ENCODE results near the gene NAP1L5.

NAP1L5 gene

DNA sequence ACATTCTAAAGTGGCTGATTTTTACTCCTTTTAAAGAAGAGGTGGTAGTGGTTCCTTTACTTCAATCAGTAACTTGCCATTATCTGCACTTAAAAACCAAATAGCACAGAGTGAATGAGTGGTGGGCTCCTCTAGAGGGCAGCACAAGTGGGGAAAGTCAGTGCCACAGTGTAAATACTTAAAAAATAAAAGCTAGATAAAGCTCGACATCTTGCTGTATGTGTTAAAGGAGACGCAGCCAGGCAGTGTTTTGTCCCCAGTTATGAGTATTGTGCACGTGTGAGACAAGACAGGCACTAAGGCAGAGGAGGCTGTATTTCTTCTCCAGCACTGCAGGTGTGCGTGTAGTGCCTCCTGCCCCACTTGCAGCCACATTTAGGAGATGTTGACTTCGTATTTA, 24.6 kb downstream of the NAP1L5 start:
- intact Hi-C loops (cut with micrococcal nuclease), result no loop called here
- Mint-ChIP-seq H3K4me3 (no peak overlapping the region), H3K36me3 (ENCODE audit: low read depth) (peaks cover 89% of the 10 kb centered on the region), H3K9me3 (no peaks in the 10 kb centered on the region), H3K27me3 (no peaks in the 10 kb centered on the region), H3K4me1 (ENCODE audit: low read depth) (no peaks in the 10 kb centered on the region), H3K27ac (no peak overlapping the region)

DNA sequence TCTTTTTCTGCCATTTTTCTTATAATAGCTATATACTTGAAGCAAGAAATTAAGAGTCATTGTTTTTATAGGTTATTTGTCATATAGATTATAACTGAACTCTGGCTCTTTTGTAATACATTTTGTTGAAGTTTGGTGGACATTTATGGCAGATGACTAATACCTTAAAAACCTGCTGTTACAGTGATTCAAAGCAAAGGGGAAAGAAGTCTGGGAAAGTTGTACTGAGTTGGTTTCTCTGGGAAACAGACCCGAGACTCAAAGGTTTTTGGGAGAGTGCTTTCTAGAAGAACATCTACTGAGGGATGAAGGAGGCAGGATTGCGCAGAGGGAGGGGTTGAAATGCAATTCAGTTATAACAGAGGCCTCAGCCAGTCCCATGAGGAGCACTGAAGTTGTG, 35.9 kb downstream of the NAP1L5 start:
- Mint-ChIP-seq H3K4me3 (no peak overlapping the region), H3K4me1 (ENCODE audit: low read depth) (no peaks in the 10 kb centered on the region), H3K36me3 (ENCODE audit: low read depth) (peaks cover 97% of the 10 kb centered on the region), H3K9me3 (no peaks in the 10 kb centered on the region), H3K27ac (no peak overlapping the region), H3K27me3 (no peaks in the 10 kb centered on the region)
- intact Hi-C loops (cut with micrococcal nuclease), result no loop called here

DNA sequence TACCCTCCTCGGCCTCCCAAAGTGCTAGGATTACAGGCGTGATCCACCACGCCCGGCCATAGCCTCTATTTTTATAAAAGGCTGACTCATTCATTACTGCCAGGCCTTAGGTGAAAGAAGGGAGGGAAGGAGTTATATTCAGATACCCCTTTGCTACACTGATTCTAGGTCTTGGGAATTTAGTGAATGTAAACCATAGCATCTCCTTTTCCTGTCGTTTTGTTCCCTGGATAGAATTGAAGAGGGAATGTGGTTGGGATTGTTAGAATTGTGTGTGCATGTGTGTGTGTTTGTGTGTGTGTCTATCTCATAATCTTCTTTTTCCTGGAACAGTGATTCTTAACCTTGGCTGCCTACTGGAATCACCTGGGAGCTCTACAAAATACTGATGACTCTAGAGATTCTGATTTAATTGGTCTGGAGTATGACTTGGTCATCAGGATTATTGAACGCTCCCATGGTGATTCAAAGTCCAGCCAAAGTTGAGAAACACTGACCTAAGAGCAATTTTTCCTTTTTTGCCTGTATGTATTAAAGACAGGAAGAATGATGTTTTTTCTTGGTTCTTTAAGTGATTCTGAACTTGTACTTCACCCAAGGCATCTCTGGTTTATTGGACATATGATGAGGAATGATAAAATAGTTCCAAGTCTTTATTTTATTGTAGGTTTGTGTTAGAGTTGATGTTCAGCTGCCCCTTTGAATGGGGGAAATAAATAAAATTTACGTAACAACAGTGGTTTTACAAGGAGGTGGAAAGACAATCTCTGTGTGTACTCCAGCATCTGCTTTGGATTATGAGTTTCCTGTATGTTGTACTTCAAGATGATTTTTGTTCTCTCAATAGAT, 37.0 kb downstream of the NAP1L5 start:
- H3K36me3 Mint-ChIP-seq (ENCODE audit: low read depth), result peaks cover 99% of the 10 kb centered on the region
- no peaks in the 10 kb centered on the region for H3K4me1 Mint-ChIP-seq (ENCODE audit: low read depth)
- H3K4me3 Mint-ChIP-seq, result no peak overlapping the region
- no peaks in the 10 kb centered on the region for H3K27me3 Mint-ChIP-seq
- H3K9me3 Mint-ChIP-seq, result no peaks in the 10 kb centered on the region
- H3K27ac Mint-ChIP-seq, result no peak overlapping the region
- intact Hi-C loops (cut with micrococcal nuclease), result no loop called here

DNA sequence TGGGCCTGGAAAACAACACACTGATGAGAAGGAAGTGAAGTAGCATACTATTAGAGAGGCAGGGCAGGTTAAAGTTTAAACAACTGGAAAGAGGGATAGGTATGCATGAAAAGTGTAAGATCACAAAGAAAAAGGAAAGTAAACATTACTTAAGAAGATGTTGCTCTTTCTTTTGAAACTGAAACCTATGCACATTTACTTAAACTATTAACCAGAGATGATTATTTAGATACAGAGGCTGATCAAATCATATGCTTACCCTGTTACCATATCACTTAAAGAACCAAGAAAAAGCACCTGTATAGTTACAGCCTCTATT, 37.8 kb downstream of the NAP1L5 start:
- H3K27me3 Mint-ChIP-seq, result no peaks in the 10 kb centered on the region
- H3K27ac Mint-ChIP-seq, result no peak overlapping the region
- intact Hi-C loops (cut with micrococcal nuclease), result loop anchor here (5.0 kb wide), 1 partner anchor 123 kb away; no protein-coding TSS in a partner anchor
- peaks cover 99% of the 10 kb centered on the region for H3K36me3 Mint-ChIP-seq (ENCODE audit: low read depth)
- no peak overlapping the region for H3K4me3 Mint-ChIP-seq
- H3K9me3 Mint-ChIP-seq, result no peaks in the 10 kb centered on the region
- no peaks in the 10 kb centered on the region for H3K4me1 Mint-ChIP-seq (ENCODE audit: low read depth)

DNA sequence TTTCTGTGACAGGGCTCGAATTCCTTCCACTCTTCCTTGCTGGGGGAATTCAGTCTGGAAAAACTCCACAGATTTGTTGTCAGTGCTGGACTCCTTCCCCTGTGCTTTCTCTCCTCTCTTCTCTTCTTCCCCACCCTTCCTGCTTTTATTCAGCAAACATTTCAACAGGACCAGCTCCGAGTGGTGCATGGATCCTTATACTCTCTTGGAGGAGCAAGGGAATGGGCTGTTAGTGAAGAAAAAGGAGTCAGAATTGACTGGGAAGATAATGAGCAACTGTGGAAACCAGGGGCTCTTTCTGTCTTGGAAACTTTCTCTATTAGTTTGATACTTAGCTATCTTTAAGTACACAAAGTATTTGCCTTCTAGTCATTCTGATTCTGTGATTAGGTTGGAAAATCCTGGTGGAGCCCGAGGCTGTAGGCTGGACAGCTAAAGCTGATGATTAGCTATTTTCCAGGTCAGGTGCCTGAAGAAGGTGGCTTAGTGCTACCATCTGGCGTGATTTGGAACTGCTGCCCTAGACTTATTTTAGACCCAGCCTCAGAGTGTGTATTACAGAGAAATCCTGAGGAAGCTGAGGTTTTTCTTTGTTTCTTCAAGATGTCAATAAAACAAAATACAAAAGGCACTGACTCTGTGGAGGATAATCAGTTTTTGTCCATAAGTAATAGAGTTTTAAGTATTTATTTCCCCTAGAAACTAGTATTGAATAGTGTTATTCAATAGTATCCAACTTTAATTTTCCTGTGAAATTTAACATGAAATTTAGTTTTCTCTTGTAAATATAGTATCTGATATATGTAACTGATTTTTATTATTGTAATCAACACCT, 38.4 kb downstream of the NAP1L5 start:
- Mint-ChIP-seq H3K27ac (no peak overlapping the region), H3K4me3 (no peak overlapping the region), H3K27me3 (no peaks in the 10 kb centered on the region), H3K9me3 (no peaks in the 10 kb centered on the region), H3K4me1 (ENCODE audit: low read depth) (no peaks in the 10 kb centered on the region), H3K36me3 (ENCODE audit: low read depth) (peaks cover 96% of the 10 kb centered on the region)
- intact Hi-C loops (cut with micrococcal nuclease), result loop anchor here (5.0 kb wide), 1 partner anchor 122 kb away; no protein-coding TSS in a partner anchor

DNA sequence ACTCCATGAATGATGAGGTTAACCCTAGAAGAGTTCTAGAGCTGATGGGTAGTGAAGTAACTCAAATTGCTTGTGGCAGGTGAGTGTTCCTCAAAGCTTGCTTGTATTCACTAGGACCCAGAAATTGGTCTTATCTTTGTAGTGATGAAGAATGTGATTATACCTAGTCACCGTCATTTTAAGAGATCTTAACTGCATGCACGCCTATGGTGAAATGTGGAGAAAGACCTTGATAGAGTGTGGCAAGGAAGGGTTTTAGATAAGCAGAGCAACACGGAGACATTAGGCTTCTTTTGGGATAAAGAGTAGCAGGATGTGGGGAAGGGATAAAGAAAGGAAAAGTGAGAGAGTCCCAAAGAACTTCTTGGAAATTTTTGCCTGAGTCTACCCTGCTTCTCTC, 42.4 kb downstream of the NAP1L5 start:
- Mint-ChIP-seq H3K36me3 (ENCODE audit: low read depth) (peaks cover 88% of the 10 kb centered on the region), H3K27me3 (no peaks in the 10 kb centered on the region), H3K27ac (no peak overlapping the region), H3K4me3 (no peak overlapping the region), H3K4me1 (ENCODE audit: low read depth) (no peaks in the 10 kb centered on the region), H3K9me3 (no peaks in the 10 kb centered on the region)
- intact Hi-C loops (cut with micrococcal nuclease), result loop anchor here (5.0 kb wide), 1 partner anchor 118 kb away; no protein-coding TSS in a partner anchor

DNA sequence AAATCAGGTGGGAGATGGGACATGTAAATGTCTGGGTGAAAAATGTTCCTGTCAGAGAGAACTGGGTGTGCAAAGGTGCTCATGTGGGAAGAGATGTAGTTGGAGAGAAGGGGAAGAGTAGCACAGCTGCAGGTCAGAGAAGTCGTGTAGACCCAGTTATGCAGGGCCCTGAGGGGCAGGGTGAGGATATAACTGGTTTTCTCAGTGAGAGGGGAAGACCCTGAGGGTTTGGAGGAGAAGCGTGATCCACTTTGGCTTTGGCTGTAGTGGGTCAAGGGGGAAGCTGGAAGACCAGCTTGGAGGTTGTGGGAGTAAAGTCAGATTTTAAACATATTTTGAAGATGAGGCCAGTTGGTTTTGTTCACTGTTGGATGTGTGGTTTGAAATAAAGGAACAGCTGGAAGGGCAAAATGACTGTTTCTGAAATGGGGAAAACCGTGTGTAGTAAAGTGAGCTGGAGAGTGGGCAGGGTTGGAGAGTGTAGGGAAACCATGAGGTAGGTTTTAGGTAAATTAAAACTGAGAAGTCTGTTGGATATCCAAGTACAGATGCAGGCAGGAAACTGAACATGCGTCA, 44.2 kb downstream of the NAP1L5 start:
- Mint-ChIP-seq H3K27ac (no peak overlapping the region), H3K4me1 (ENCODE audit: low read depth) (no peaks in the 10 kb centered on the region), H3K9me3 (no peaks in the 10 kb centered on the region), H3K36me3 (ENCODE audit: low read depth) (peaks cover 78% of the 10 kb centered on the region), H3K27me3 (no peaks in the 10 kb centered on the region), H3K4me3 (no peak overlapping the region)
- intact Hi-C loops (cut with micrococcal nuclease), result no loop called here

DNA sequence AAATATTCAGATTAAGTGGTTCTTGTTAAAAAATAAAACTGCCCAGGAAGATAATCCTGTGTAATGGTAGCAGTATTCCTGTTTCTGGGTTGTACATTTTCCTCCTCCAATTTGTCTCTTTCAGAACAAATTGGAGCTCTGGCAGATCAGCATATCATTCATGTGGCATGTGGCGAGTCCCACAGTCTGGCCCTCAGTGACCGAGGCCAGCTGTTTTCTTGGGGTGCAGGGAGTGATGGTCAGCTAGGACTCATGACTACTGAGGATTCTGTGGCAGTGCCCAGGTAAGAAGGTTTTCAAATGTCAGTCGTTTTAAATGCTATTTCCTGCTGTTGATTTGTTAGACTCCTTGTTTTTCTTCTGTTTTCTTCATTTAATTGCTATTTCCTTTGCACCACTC, 47.9 kb downstream of the NAP1L5 start:
- H3K9me3 Mint-ChIP-seq, result no peaks in the 10 kb centered on the region
- no peak overlapping the region for H3K4me3 Mint-ChIP-seq
- no peak overlapping the region for H3K27ac Mint-ChIP-seq
- peaks cover 5% of the 10 kb centered on the region for H3K4me1 Mint-ChIP-seq (ENCODE audit: low read depth)
- H3K27me3 Mint-ChIP-seq, result no peaks in the 10 kb centered on the region
- H3K36me3 Mint-ChIP-seq (ENCODE audit: low read depth), result peaks cover 42% of the 10 kb centered on the region
- intact Hi-C loops (cut with micrococcal nuclease), result no loop called here

DNA sequence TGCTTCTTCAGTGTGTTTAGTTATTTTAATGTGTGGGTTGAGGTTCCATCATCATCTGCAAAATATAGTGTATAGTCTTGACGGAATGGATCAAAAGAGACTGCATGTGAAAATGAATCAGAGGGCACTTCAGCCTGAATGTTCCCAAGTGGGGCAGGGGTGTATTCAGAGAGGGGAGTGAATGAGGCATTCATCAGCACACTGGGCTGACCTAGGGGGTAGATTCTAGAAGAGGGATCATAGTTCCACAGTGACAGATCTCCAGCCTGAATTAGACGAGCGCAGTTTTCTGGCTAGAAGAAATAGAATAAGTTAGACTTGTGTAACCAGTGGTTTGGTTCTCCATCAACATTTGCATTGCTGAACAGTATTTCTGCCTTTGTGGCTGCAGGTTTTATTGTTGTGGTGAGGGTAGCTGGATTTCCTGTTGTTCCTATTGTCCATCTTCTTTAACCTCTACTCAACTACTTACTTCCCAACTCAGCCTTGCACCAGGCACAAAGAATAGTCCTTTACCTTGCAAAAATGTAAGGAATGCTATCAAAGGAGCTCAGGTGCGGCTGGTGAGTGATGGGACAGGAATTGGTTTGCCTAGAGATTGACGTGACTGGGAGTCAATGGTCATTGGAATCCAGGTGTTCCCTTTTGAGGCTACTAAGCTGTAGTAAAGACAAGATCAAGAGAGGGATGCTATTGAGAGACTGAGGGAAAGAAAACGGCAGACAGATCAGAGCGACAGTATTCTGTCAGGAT, 50.9 kb downstream of the NAP1L5 start:
- H3K9me3 Mint-ChIP-seq, result no peaks in the 10 kb centered on the region
- H3K27ac Mint-ChIP-seq, result no peak overlapping the region
- peaks cover 16% of the 10 kb centered on the region for H3K36me3 Mint-ChIP-seq (ENCODE audit: low read depth)

DNA sequence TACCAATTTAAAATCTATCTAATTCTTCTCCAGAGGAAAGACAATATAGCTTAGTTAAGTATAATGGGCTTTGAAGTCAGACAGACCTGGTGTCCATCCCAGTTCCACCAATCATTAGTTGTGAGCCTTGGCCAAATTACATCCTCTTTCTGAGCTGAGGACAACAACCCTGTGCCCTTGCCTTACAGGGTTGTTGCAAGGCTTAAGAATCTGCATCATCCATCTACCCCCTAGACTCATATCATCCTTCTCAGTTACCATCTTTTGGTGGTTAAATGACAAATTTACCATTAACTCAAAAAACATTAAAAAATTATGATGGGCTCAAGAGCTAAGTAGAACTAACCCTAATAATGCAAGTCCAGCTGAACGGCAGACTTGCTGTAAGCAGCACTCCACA, 51.6 kb downstream of the NAP1L5 start:
- Mint-ChIP-seq H3K27ac (no peak overlapping the region), H3K27me3 (no peaks in the 10 kb centered on the region), H3K4me1 (ENCODE audit: low read depth) (peaks cover 5% of the 10 kb centered on the region), H3K9me3 (no peaks in the 10 kb centered on the region), H3K4me3 (no peak overlapping the region), H3K36me3 (ENCODE audit: low read depth) (peaks cover 12% of the 10 kb centered on the region)
- intact Hi-C loops (cut with micrococcal nuclease), result no loop called here

More for the DNA sequence above, 50.9 kb downstream of the NAP1L5 start:
- intact Hi-C loops (cut with micrococcal nuclease), result no loop called here
- Mint-ChIP-seq H3K4me1 (ENCODE audit: low read depth) (peaks cover 5% of the 10 kb centered on the region), H3K27me3 (no peaks in the 10 kb centered on the region), H3K4me3 (no peak overlapping the region)

Measured in dendritic cell treated with granulocyte-macrophage colony-stimulating factor and Interleukin-4, amounts not matched to agents 40 ng/mL and 50 ng/mL, for 4 days (primary cell).